ENCODE data around the gene TMEM134. TPM values are rescaled to one million over a fixed set of nuclear protein-coding genes. Genes with fewer than 3 reads are reported as not detected.
"Not testable (repeated sequence)": the region's sequence is repeated elsewhere in the genome, so short reads cannot be mapped to it uniquely, and the experiment has no call there.

The TMEM134 gene
- polyA plus RNA-seq, 3 donors = 40.3 to 67.0 (median 54.6) TPM

DNA sequence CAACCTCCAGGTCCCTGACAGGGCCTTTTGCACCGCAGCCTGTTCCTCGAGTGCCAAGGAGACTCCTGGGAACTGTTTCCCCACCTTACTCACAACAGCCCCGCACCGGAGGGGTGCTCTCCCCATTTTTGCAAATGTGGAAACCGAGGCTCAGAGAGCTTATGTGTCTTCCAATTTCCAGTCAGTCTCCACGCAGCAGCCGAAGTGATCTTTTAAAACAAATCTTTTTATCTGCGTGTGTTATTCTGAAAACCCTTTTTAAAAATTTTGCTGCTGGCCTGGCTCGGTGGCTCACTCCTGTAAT lies 409 bp upstream of the TMEM134 start:
- no peak for DNase-seq (ENCODE audit: extremely low read depth in 1 of 11, low read depth in 9 of 11, low spot score in 4 of 11)

DNA sequence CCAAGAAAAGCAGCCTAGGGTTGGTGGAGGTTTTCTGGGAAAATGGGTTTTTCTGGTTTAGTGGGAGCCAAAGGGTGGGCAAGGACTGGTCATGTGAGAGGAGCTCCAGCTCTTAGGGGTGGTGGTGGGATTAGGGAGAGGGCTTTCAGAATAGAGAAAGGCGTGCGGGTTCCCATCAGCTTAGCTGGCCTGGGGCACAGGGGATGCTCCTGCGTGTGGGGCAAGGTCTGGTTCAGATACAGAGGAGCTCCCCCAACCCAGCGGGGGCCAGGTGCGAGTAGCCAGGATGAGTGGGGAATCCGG lies 644 bp downstream of the TMEM134 start:
- no peak for DNase-seq (ENCODE audit: extremely low read depth in 1 of 11, low read depth in 9 of 11, low spot score in 4 of 11)

GRCh38 chr11:67468056-67468455 lies 995 bp downstream of the TMEM134 start:
- no peak for DNase-seq (ENCODE audit: extremely low read depth in 1 of 11, low read depth in 9 of 11, low spot score in 4 of 11)

DNA sequence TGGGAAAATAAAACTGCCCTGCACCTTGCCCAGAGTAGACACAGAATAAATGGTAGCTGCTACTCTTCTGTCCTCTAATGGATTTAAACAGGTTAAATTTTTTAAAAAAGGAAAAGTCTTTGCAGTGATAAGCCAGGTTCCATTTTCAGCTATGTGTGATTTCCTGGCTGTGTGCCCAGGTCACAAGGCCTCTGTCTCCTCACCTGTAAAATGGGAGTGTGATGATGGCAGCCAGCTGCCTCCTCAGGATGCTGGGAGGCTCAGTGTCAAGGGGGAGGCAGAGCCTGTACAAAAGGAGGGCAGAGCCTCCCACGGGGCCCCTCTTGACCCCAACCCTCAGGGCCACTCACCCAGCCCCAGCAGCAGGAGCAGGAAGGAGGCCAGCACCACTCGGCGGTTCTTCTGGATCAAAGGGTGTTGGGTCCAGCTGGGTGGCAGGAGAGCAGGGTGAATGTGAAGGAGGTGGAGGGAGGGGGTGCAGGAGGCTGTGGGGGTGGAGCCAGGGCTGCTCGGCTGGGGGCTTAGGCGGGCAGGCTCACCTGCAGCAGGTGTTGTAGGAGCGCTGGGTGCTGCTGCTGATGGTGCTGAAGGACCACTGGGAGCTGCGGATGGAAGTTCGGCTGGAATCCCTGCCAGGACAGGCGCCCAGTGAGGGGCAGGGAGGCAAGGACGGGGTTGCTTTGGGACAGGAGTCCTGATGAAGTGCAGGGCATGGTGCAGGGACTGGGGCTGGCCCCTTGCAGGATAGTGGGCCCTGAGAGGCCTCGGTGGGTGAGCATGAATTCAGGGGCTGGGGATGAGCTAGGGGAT lies 1.9 kb downstream of the TMEM134 start:
- no peak for DNase-seq (ENCODE audit: extremely low read depth in 1 of 11, low read depth in 9 of 11, low spot score in 4 of 11)

- no peak for DNase-seq (ENCODE audit: extremely low read depth in 1 of 11, low read depth in 9 of 11, low spot score in 4 of 11)
Measured at GRCh38 chr11:67466367-67466766, 2.7 kb downstream of the TMEM134 start.

- DNase-seq (ENCODE audit: extremely low read depth in 1 of 11, low read depth in 9 of 11, low spot score in 4 of 11) = not testable (repeated sequence)
Measured at GRCh38 chr11:67465530-67465929, 3.5 kb downstream of the TMEM134 start.

DNA sequence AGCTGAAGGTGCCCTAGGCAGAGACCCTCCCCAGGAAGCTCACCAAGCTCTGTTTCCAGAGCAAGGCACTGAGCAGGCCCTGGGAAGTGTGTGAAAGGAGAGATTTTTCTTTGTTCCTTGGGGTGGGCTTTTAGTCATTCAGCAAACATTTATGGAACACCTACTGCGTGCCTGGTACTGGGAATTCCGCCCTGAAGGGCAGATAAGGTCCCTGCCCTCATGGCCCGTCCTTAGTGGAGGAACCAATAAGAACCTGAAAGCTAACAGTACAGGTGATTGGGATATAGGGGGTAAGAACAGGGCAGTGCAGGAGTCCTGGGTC lies 3.9 kb downstream of the TMEM134 start:
- no peak for DNase-seq (ENCODE audit: extremely low read depth in 1 of 11, low read depth in 9 of 11, low spot score in 4 of 11)

DNA sequence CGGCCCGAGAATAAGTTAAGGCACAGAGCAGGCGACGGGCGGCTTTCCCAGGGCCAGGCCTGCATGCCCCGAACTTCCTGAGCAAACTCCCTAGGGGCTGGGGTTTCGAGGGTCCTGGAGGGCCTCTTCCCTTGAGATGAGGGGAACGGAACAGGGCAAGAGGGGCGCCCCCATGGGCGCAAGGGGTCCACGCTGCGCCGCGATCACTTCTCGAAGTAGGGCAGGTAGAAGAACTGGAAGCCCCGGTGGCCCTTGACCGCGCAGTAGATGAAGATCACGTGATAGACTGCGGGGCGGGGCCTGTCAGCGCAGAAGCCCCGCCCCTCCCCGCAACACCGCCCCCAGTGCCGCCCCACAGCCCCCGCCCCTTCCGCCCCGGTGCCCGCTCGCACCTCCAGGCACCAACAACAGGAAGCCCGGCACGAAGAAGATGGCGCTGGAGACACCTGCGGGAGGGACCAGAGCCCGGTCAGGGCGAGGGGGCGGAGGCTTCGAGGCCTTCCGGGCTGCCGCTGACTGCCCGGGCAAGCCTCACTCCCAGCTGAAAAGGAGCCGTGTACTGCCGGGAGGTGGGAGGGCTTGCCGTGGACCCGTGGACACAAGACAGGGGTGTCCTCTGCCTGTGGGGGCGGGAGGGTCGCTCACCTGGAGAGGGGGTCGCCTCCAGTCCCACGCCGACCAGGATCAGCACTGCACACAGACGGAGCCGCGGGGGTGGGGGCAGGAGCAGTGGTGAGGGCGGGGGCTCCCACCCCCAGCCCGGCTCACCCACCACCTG lies 4.5 kb downstream of the TMEM134 start:
- peak; percentile 47 to 81 (median 68) for DNase-seq (ENCODE audit: extremely low read depth in 1 of 11, low read depth in 9 of 11, low spot score in 4 of 11)

GRCh38 chr11:67463680-67464410 lies 5.2 kb downstream of the TMEM134 start:
- DNase-seq (ENCODE audit: extremely low read depth in 1 of 11, low read depth in 9 of 11, low spot score in 4 of 11) = no peak

- no peak for DNase-seq (ENCODE audit: extremely low read depth in 1 of 11, low read depth in 9 of 11, low spot score in 4 of 11)
Measured at GRCh38 chr11:67463186-67463585, 5.9 kb downstream of the TMEM134 start.

- DNase-seq (ENCODE audit: extremely low read depth in 1 of 11, low read depth in 9 of 11, low spot score in 4 of 11) = no peak
Measured at GRCh38 chr11:67458266-67458665, 10.8 kb downstream of the TMEM134 start.

- no peak for DNase-seq (ENCODE audit: extremely low read depth in 1 of 11, low read depth in 9 of 11, low spot score in 4 of 11)
Measured at GRCh38 chr11:67457453-67457852, 11.6 kb downstream of the TMEM134 start.

DNA sequence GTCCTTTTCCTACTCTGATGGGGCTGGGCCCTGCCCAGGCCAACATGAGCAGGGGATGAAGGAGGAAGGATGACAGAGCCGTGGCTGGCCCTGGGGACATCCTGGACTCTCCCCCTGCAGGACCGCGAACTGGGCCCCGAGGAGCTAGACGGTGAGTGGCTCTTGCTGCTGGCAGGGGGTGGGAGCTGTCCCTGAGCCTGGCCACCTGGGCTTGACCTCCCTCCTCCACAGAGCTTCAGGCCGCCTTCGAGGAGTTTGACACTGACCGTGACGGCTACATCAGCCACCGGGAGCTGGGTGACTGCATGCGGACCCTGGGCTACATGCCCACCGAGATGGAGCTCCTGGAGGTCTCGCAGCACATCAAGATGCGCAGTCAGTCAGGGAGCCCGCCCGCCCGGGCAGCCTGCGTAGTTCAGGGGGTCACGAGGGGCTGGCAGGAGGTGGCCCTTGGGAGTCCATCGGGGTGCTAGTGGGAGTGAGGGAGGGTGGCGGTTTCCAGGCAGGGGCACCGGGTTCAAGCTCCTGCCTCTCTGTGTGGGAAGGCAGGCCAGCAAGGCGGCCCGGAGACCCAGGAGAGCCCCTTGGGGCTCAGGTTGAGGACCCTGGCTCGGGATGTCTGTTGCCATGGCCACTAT lies 12.9 kb downstream of the TMEM134 start:
- DNase-seq (ENCODE audit: extremely low read depth in 1 of 11, low read depth in 9 of 11, low spot score in 4 of 11) = no peak

- no peak for DNase-seq (ENCODE audit: extremely low read depth in 1 of 11, low read depth in 9 of 11, low spot score in 4 of 11)
Measured at GRCh38 chr11:67455054-67455453, 14.0 kb downstream of the TMEM134 start, which contains the start of gene CABP4. Gene CABP4, plus strand, starts transcription at chr11:67455354. Its CDS starts 70 bp downstream, at chr11:67455424.

DNA sequence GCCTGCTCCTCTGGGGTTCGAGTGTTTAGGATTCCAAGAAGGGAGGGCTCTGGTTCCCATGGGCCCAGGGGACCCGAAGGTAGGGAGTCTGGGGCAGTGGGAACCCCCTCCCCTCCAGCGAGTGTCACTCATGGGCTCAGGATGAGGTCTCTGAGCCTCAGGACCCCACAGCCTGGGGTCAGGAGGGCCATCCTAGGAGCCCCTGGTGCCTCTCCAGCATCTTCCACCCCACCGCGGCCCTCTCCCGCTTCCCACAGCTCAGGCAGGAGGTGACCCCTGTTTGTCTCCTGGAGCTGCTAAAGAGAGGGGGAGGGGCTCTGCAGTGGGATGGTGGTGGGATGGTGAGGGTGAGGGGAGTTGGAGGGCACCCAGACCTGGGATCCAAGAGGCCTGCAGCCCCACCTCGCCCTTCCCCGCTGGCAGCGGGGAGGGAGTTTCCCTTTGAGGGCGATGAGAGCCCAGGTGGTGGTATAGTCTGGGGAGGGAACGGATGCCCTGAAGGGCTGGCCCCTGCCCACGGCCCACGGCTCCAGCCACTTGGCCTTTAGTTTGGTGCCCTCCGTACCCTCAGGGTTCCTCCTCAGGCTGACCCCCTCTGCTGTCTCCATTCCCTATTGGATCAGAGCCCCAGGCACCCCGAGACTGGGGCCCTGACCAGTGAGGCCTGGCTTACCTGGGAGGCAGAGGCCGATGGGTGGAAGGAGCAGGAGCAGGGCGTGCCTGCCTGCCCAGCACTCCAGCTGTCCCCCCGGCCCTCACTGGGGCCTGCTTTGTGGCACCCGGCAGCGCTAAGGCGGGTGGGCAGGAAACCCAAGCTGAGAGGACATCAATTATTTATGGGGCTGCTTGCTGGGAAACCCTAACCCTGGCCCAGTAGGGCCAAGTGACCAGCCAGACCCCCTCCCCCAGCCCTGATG lies 15.0 kb downstream of the TMEM134 start:
- no peak for DNase-seq (ENCODE audit: extremely low read depth in 1 of 11, low read depth in 9 of 11, low spot score in 4 of 11)

DNA sequence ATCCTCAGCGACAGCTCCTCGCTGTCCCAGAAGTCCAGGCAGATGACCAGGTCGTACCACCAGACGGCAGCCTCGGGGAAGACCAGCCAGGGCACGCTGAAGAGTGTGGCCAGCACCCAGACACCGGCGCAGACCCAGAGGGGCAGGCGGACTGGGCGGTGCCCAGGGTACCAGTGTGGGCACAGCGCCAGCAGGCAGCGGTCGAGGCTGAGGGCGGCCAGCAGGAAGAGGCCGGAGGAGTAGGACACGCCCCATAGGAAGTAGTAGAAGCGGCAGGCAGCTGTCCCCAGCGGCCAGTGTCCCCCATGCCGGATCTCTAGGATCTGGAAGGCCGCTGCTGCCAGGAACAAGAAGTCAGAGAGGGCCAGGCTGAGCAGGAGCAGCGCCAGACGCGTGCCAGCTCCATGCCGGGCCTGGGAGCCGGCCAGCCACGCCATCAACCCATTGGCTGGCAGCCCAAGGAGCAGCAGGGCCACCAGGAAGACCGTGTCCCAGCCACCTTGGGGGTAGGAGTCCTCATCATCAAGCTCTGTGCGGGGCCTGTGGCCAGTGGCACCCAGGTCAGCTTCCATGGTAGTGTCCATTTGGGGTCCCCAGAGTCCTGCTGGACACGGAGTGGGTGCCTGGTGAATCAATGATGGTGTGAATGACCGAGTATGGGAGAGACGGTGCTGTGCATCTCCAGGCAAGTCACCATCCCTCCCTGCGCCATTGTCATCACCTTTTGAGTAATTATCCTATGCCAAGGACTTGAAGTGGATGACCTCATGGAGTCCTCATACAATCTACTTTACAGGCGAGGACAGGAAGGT lies 16.7 kb downstream of the TMEM134 start, which contains the start of gene GPR152:
Gene GPR152 (minus strand): TSS at position 589 of the 812 bp plus-strand sequence. CDS start 5 bp downstream, at position 584.
- DNase-seq (ENCODE audit: extremely low read depth in 1 of 11, low read depth in 9 of 11, low spot score in 4 of 11) = no peak

GRCh38 chr11:67451658-67451976 lies 17.4 kb downstream of the TMEM134 start:
- DNase-seq (ENCODE audit: extremely low read depth in 1 of 11, low read depth in 9 of 11, low spot score in 4 of 11) = no peak

Data from renal cortex interstitium (tissue), 11 donors.